H9 (cell line): ENCODE measurements around the gene MTOR. TPM values are rescaled to one million over a fixed set of nuclear protein-coding genes. Genes with fewer than 3 reads are reported as not detected.

Experiments used
- DNase-seq: peaks from one replicate; pipeline ENCODE4 v3.0.0-alpha.2; 2017
- H2AFZ ChIP-seq: one replicate; pipeline ENCODE4 v1.6.1; 2013; ENCODE audit warnings: mild to moderate bottlenecking, low read length, control low read depth, moderate library complexity
- H2AK5ac ChIP-seq: 2 replicates; pipeline ENCODE4 v1.6.1; 2013; ENCODE audit warnings: low read length, control low read depth, mixed read lengths; ENCODE audit not compliant: insufficient read length
- H2BK120ac ChIP-seq: one replicate; pipeline ENCODE4 v1.6.1; 2013; ENCODE audit warnings: low read depth, mild to moderate bottlenecking, low read length, control low read depth, inconsistent platforms; ENCODE audit not compliant: poor library complexity, severe bottlenecking
- H2BK12ac ChIP-seq: 2 replicates; pipeline ENCODE4 v1.6.1; 2013; ENCODE audit warnings: low read length, control low read depth, mixed read lengths, low read depth; ENCODE audit not compliant: insufficient read length
- H2BK15ac ChIP-seq: 2 replicates; pipeline ENCODE4 v1.6.1; 2013; ENCODE audit warnings: low read depth, low read length, control low read depth
- H2BK20ac ChIP-seq: one replicate; pipeline ENCODE4 v1.6.1; 2013; ENCODE audit warnings: low read depth, mild to moderate bottlenecking, low read length, control low read depth, inconsistent platforms; ENCODE audit not compliant: poor library complexity, severe bottlenecking
- H2BK5ac ChIP-seq: 2 replicates; pipeline ENCODE4 v1.6.1; 2013; ENCODE audit warnings: low read length, control low read depth, mixed read lengths; ENCODE audit not compliant: insufficient read length
- H3K14ac ChIP-seq: 2 replicates; pipeline ENCODE4 v1.6.1; 2013; ENCODE audit warnings: low read length, control low read depth; ENCODE audit not compliant: insufficient read depth
- H3K18ac ChIP-seq: 2 replicates; pipeline ENCODE4 v1.6.1; 2013; ENCODE audit warnings: low read depth, mild to moderate bottlenecking, mixed read lengths, low read length, control low read depth; ENCODE audit not compliant: insufficient read length
- H3K23ac ChIP-seq: 2 replicates; pipeline ENCODE4 v1.6.1; 2013; ENCODE audit warnings: low read length, control low read depth, mixed read lengths, low read depth; ENCODE audit not compliant: insufficient read length
- H3K23me2 ChIP-seq: 2 replicates; pipeline ENCODE4 v1.6.1; 2013; ENCODE audit warnings: low read depth, mild to moderate bottlenecking, mixed read lengths, low read length, control low read depth; ENCODE audit not compliant: insufficient read length, poor library complexity, severe bottlenecking
- H3K27ac ChIP-seq: 2 replicates; pipeline ENCODE4 v1.5.1; 2013; ENCODE audit warnings: low read length, control low read depth, mixed read lengths, low read depth; ENCODE audit not compliant: insufficient read length
- H3K27me3 ChIP-seq: 2 replicates; pipeline ENCODE4 v1.6.1; 2013; ENCODE audit warnings: low read length, control low read depth, inconsistent platforms; ENCODE audit not compliant: insufficient read depth
- H3K4ac ChIP-seq: 2 replicates; pipeline ENCODE4 v1.6.1; 2013; ENCODE audit warnings: low read depth, mild to moderate bottlenecking, control low read depth, inconsistent platforms, low read length, moderate library complexity
- H3K4me1 ChIP-seq: 2 replicates; pipeline ENCODE4 v1.6.1; 2013; ENCODE audit warnings: low read length, control low read depth, inconsistent platforms; ENCODE audit not compliant: insufficient read depth
- H3K4me2 ChIP-seq: 2 replicates; pipeline ENCODE4 v1.6.1; 2013; ENCODE audit warnings: low read length, control low read depth, mixed read lengths; ENCODE audit not compliant: insufficient read length, insufficient read depth
- H3K56ac ChIP-seq: 2 replicates; pipeline ENCODE4 v1.6.1; 2013; ENCODE audit warnings: low read depth, mild to moderate bottlenecking, mixed read lengths, low read length, control low read depth; ENCODE audit not compliant: insufficient read length
- H3K79me1 ChIP-seq: 2 replicates; pipeline ENCODE4 v1.6.1; 2013; ENCODE audit warnings: low read depth, mild to moderate bottlenecking, moderate library complexity, low read length, control low read depth, inconsistent platforms; ENCODE audit not compliant: insufficient read depth, poor library complexity, severe bottlenecking
- H3K79me2 ChIP-seq: 2 replicates; pipeline ENCODE4 v1.6.1; 2013; ENCODE audit warnings: low read length, control low read depth, inconsistent platforms; ENCODE audit not compliant: insufficient read depth
- H3K9ac ChIP-seq: 2 replicates; pipeline ENCODE4 v1.6.1; 2013; ENCODE audit warnings: low read length, control low read depth, mixed read lengths; ENCODE audit not compliant: insufficient read length; ENCODE audit errors: extremely low read depth
- H3K9me3 ChIP-seq: one replicate; pipeline ENCODE4 v1.6.1; 2013; ENCODE audit warnings: low read depth, low read length, inconsistent platforms; ENCODE audit not compliant: control insufficient read depth
- H3T11ph ChIP-seq: one replicate; pipeline ENCODE4 v1.6.1; 2013; ENCODE audit warnings: mild to moderate bottlenecking, low read length, control low read depth, inconsistent platforms
- H4K20me1 ChIP-seq: one replicate; pipeline ENCODE4 v1.6.1; 2013; ENCODE audit not compliant: control insufficient read depth, insufficient read length, insufficient read depth
- H4K5ac ChIP-seq: 2 replicates; pipeline ENCODE4 v1.6.1; 2013; ENCODE audit warnings: low read depth, mild to moderate bottlenecking, mixed read lengths, low read length, control low read depth; ENCODE audit not compliant: insufficient read length
- H4K8ac ChIP-seq: replicated peaks from 2 replicates; pipeline ENCODE4 v1.6.1; 2013; ENCODE audit warnings: low read length, control low read depth, mixed read lengths, low read depth; ENCODE audit not compliant: insufficient read length
- H4K91ac ChIP-seq: 2 replicates; pipeline ENCODE4 v1.6.1; 2013; ENCODE audit warnings: low read depth, mild to moderate bottlenecking, moderate library complexity, mixed read lengths, low read length, control low read depth; ENCODE audit not compliant: insufficient read length
- H3K27ac Mint-ChIP-seq, 3 experiments: 2 replicates in 2 of 3; 3 replicates in 1 of 3; pipeline ENCODE4 v1.8.0; 2020 to 2021; ENCODE audit warnings: mixed read lengths in 3 of 3, mild to moderate bottlenecking in 1 of 3, moderate library complexity in 1 of 3
- H3K27me3 Mint-ChIP-seq: 2 replicates; pipeline ENCODE4 v1.8.0; 2021; ENCODE audit warnings: low read depth, mild to moderate bottlenecking, moderate library complexity, mixed read lengths
- H3K36me3 Mint-ChIP-seq, 3 experiments: 2 replicates in 2 of 3; 3 replicates in 1 of 3; pipeline ENCODE4 v1.8.0; 2020 to 2021; ENCODE audit warnings: low read depth in 3 of 3, mixed read lengths in 3 of 3; ENCODE audit not compliant: insufficient read depth in 1 of 3
- H3K4me1 Mint-ChIP-seq, 2 experiments: 2 replicates each; pipeline ENCODE4 v1.8.0; 2020; ENCODE audit warnings: mixed read lengths in 2 of 2
- H3K4me3 Mint-ChIP-seq, 2 experiments: 2 replicates in 1 of 2; 3 replicates in 1 of 2; pipeline ENCODE4 v1.8.0; 2020 to 2021; ENCODE audit warnings: mild to moderate bottlenecking in 2 of 2, mixed read lengths in 2 of 2, moderate library complexity in 1 of 2
- H3K9me3 Mint-ChIP-seq, 2 experiments: 2 replicates in 1 of 2; 3 replicates in 1 of 2; pipeline ENCODE4 v1.8.0; 2020; ENCODE audit warnings: mild to moderate bottlenecking in 2 of 2, mixed read lengths in 2 of 2, moderate library complexity in 1 of 2
- CTCF ChIP-seq: fragments of 200-600 bp; sonication (generic); conservative IDR thresholded peaks from 3 replicates; pipeline ENCODE4 v1.8.0; 2021; ENCODE audit warnings: antibody characterized with exemption, mild to moderate bottlenecking
- WGBS: extraction: QIAGEN DNeasy Blood & Tissue Kit; methylation state at CpG from one replicate; pipeline ENCODE4 v1.1.7; 2013; ENCODE audit warnings: missing lambda C conversion rate, low lambda C conversion rate, mixed read lengths; ENCODE audit not compliant: insufficient read length; ENCODE audit errors: extremely low coverage; 5-methylcytosine and 5-hydroxymethylcytosine counted together
- total RNA-seq: library from RNA; stranded (reverse); gene quantifications from 2 replicates; pipeline ENCODE4 v1.2.1, GENCODE V29; 2021

MTOR gene
- total RNA-seq, 1 experiment from 2014 or later: 67.5 TPM

- H3K27ac Mint-ChIP-seq: no peak overlapping the region
- DNase-seq: no peak
- no peak overlapping the region for H3K9ac ChIP-seq
These were observed 181.4 kb downstream of the MTOR start for GRCh38 chr1:11080931-11081330.

More at GRCh38 chr1:11080931-11081330, 181.4 kb downstream of the MTOR start:
- no peak overlapping the region for H3K56ac ChIP-seq
- H3K9me3 ChIP-seq: no peaks in the 10 kb centered on the region
- H2BK20ac ChIP-seq: no peak overlapping the region
- H3K14ac ChIP-seq: no peak overlapping the region
- H3K27me3 ChIP-seq: no peaks in the 10 kb centered on the region
- H2BK12ac ChIP-seq: no peak overlapping the region
- H4K20me1 ChIP-seq: no peaks in the 10 kb centered on the region
- Mint-ChIP-seq H3K9me3 (no peaks in the 10 kb centered on the region), H3K4me3 (no peak overlapping the region), H3K4me1 (no peaks in the 10 kb centered on the region), H3K27me3 (no peaks in the 10 kb centered on the region), H3K36me3 (peaks cover 57 to 76% (median 68%) of the 10 kb centered on the region in 3 experiments)
- H3K23ac ChIP-seq: no peak overlapping the region
- H4K5ac ChIP-seq: no peak overlapping the region
- no peak overlapping the region for H3K4me2 ChIP-seq
- WGBS: no CpG with 5 or more reads among the region's 12 CpGs
- no peaks in the 10 kb centered on the region for H3K23me2 ChIP-seq
- no peak overlapping the region for H2BK5ac ChIP-seq
- no peak overlapping the region for H2BK15ac ChIP-seq
- H3K4me1 ChIP-seq: no peaks in the 10 kb centered on the region
- H2AFZ ChIP-seq: no peak overlapping the region
- H3K79me2 ChIP-seq: no peaks in the 10 kb centered on the region
- TF ChIP-seq CTCF: no peak
- no peak overlapping the region for H3K4ac ChIP-seq
- H3K27ac ChIP-seq: no peak overlapping the region
- no peak overlapping the region for H2BK120ac ChIP-seq
- H3T11ph ChIP-seq: no peak overlapping the region
- H2AK5ac ChIP-seq: no peak overlapping the region
- H3K79me1 ChIP-seq: no peaks in the 10 kb centered on the region
- no peak overlapping the region for H4K8ac ChIP-seq
- no peak overlapping the region for H3K18ac ChIP-seq
- no peak overlapping the region for H4K91ac ChIP-seq
